ENCODE results near the gene DLGAP1.

DNA sequence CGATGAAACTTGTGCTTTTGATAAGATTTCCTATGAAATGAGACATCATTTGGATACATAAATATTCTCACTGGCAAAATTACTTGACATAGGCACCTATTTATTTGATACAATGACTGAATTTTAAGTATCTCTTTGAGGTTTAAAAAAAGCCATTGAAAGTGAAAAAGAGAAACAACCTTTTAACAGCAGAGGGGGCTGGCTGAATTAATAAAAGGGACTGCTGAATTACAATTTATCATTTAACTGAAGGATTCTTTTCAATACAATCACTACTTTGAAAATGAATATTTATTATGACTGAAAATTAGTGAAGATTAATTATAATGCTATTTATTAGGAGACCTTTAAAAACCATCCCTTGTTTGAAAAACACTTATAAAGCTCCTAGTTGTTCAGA, 335.3 kb downstream of the DLGAP1 start:
- TF ChIP-seq CCAR2 (optimal IDR thresholded peaks at IDR 0.05; ENCODE audit: low read depth, low read length): no peak
- TF ChIP-seq EZH2 (conservative IDR thresholded peaks at IDR 0.05; ENCODE audit: low read depth, low read length): no peak
- no peak for TF ChIP-seq TCF7L2 (IDR thresholded peaks at IDR 0.05; ENCODE audit: low read depth, low read length)
- TF ChIP-seq ZFX (CRISPR knock-in tag; IDR thresholded peaks at IDR 0.05; ENCODE audit: low read depth): no peak
- TF ChIP-seq ZNF772 (CRISPR knock-in tag; IDR thresholded peaks at IDR 0.05): no peak
- no peak for TF ChIP-seq NR1H2 (CRISPR knock-in tag; IDR thresholded peaks at IDR 0.05; ENCODE audit: borderline replicate concordance, low read depth)
- TF ChIP-seq, protein P1, sequence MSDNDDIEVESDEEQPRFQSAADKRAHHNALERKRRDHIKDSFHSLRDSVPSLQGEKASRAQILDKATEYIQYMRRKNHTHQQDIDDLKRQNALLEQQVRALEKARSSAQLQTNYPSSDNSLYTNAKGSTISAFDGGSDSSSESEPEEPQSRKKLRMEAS (IDR thresholded peaks at IDR 0.05): no peak
- TF ChIP-seq CENPX (CRISPR knock-in tag; IDR thresholded peaks at IDR 0.05): no peak
- TF ChIP-seq, protein P2, sequence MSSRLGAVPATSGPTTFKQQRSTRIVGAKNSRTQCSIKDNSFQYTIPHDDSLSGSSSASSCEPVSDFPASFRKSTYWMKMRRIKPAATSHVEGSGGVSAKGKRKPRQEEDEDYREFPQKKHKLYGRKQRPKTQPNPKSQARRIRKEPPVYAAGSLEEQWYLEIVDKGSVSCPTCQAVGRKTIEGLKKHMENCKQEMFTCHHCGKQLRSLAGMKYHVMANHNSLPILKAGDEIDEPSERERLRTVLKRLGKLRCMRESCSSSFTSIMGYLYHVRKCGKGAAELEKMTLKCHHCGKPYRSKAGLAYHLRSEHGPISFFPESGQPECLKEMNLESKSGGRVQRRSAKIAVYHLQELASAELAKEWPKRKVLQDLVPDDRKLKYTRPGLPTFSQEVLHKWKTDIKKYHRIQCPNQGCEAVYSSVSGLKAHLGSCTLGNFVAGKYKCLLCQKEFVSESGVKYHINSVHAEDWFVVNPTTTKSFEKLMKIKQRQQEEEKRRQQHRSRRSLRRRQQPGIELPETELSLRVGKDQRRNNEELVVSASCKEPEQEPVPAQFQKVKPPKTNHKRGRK (CRISPR knock-in tag; IDR thresholded peaks at IDR 0.05): no peak
- TF ChIP-seq DR1 (CRISPR knock-in tag; IDR thresholded peaks at IDR 0.05): no peak

Data from HepG2 (cell line).